Urinary bladder (tissue), 4 donors: ENCODE results near the gene SIDT1. TPM values are rescaled to one million over a fixed set of nuclear protein-coding genes. Genes with fewer than 3 reads are reported as not detected.

Experiments used
- DNase-seq: peaks from one replicate; pipeline ENCODE4 v3.0.0-alpha.2; 2015; ENCODE audit errors: extremely low spot score
- H3K27ac ChIP-seq: one replicate; pipeline ENCODE4 v1.5.1; 2013; ENCODE audit warnings: low read depth, mild to moderate bottlenecking, moderate library complexity
- H3K36me3 ChIP-seq: one replicate; pipeline ENCODE4 v1.6.1; 2013; ENCODE audit warnings: mild to moderate bottlenecking, moderate library complexity; ENCODE audit not compliant: insufficient read depth
- H3K4me1 ChIP-seq: one replicate; pipeline ENCODE4 v1.6.1; 2013; ENCODE audit warnings: mild to moderate bottlenecking, moderate library complexity; ENCODE audit not compliant: insufficient read depth
- H3K4me3 ChIP-seq: one replicate; pipeline ENCODE4 v1.5.1; 2013; ENCODE audit warnings: low read depth, low read length
- WGBS: extraction: QIAGEN DNeasy Blood & Tissue Kit; methylation state at CpG from one replicate; pipeline ENCODE4 v1.1.7; 2013; 5-methylcytosine and 5-hydroxymethylcytosine counted together
- polyA plus RNA-seq: library from polyadenylated mRNA; stranded (reverse); fragments of 200-250 nt; gene quantifications from one replicate; pipeline ENCODE4 v1.2.3, GENCODE V29; 2013
- total RNA-seq: library from RNA; depleted of rRNA; stranded (reverse); fragments of >200 nt; gene quantifications from one replicate; pipeline ENCODE4 v1.2.3, GENCODE V29; 2014
- donor health status: healthy with polysubstance abuse.
- donor health status: healthy.

Gene SIDT1
- total and polyA plus RNA-seq, 2 donors: 2.2 to 25.7 TPM

- no peak overlapping the region for H3K4me3 ChIP-seq
- no peak overlapping the region for H3K27ac ChIP-seq
- WGBS: 67% methylated on average over 6 of the region's 6 CpGs
- no peaks in the 10 kb centered on the region for H3K36me3 ChIP-seq
- no peaks in the 10 kb centered on the region for H3K4me1 ChIP-seq
- DNase-seq: no peak
Measured at GRCh38 chr3:113556316-113556945, 24.1 kb downstream of the SIDT1 start.

GRCh38 chr3:113556946-113557335, 24.6 kb downstream of the SIDT1 start:
- no peaks in the 10 kb centered on the region for H3K36me3 ChIP-seq
- H3K27ac ChIP-seq: no peak overlapping the region
- WGBS: 86% methylated on average over 7 of the region's 7 CpGs
- DNase-seq: no peak
- H3K4me3 ChIP-seq: no peak overlapping the region
- H3K4me1 ChIP-seq: no peaks in the 10 kb centered on the region

GRCh38 chr3:113557374-113557773, 25.0 kb downstream of the SIDT1 start:
- H3K36me3 ChIP-seq: no peaks in the 10 kb centered on the region
- no peak for DNase-seq
- no peak overlapping the region for H3K27ac ChIP-seq
- H3K4me1 ChIP-seq: no peaks in the 10 kb centered on the region
- H3K4me3 ChIP-seq: no peak overlapping the region

- Histone ChIP-seq H3K4me3 (no peak overlapping the region), H3K4me1 (no peaks in the 10 kb centered on the region), H3K36me3 (no peaks in the 10 kb centered on the region), H3K27ac (no peak overlapping the region)
- DNase-seq: no peak
Measured at GRCh38 chr3:113559009-113559408, 26.7 kb downstream of the SIDT1 start.

- no peak overlapping the region for H3K4me3 ChIP-seq
- DNase-seq: no peak
- no peaks in the 10 kb centered on the region for H3K36me3 ChIP-seq
- 63% methylated on average over 6 of the region's 6 CpGs for WGBS
- H3K27ac ChIP-seq: no peak overlapping the region
- H3K4me1 ChIP-seq: no peaks in the 10 kb centered on the region
Measured at GRCh38 chr3:113560271-113560670, 27.9 kb downstream of the SIDT1 start.

GRCh38 chr3:113560831-113561623, 28.7 kb downstream of the SIDT1 start:
- WGBS: 80% methylated on average over 4 of the region's 4 CpGs
- Histone ChIP-seq H3K36me3 (no peaks in the 10 kb centered on the region), H3K4me1 (no peaks in the 10 kb centered on the region), H3K27ac (no peak overlapping the region), H3K4me3 (no peak overlapping the region)
- no peak for DNase-seq

- DNase-seq: no peak
- H3K36me3 ChIP-seq: no peaks in the 10 kb centered on the region
Measured at GRCh38 chr3:113565555-113565954, 33.2 kb downstream of the SIDT1 start.

GRCh38 chr3:113570158-113570557, 37.8 kb downstream of the SIDT1 start:
- WGBS: 85% methylated on average over 3 of the region's 3 CpGs
- Histone ChIP-seq H3K36me3 (no peaks in the 10 kb centered on the region), H3K4me1 (no peaks in the 10 kb centered on the region), H3K4me3 (no peak overlapping the region), H3K27ac (no peak overlapping the region)
- no peak for DNase-seq

More at GRCh38 chr3:113565555-113565954, 33.2 kb downstream of the SIDT1 start:
- WGBS: 54% methylated on average over 1 of the region's 1 CpG
- Histone ChIP-seq H3K4me3 (no peak overlapping the region), H3K4me1 (no peaks in the 10 kb centered on the region), H3K27ac (no peak overlapping the region)

- Histone ChIP-seq H3K4me1 (no peaks in the 10 kb centered on the region), H3K36me3 (no peaks in the 10 kb centered on the region), H3K4me3 (no peak overlapping the region), H3K27ac (no peak overlapping the region)
- 46% methylated on average over 2 of the region's 2 CpGs for WGBS
- no peak for DNase-seq
Measured at GRCh38 chr3:113571360-113571759, 39.0 kb downstream of the SIDT1 start.

GRCh38 chr3:113573728-113574127, 41.4 kb downstream of the SIDT1 start:
- no peaks in the 10 kb centered on the region for H3K4me1 ChIP-seq
- H3K4me3 ChIP-seq: no peak overlapping the region
- H3K27ac ChIP-seq: no peak overlapping the region
- no peak for DNase-seq
- H3K36me3 ChIP-seq: no peaks in the 10 kb centered on the region
- 70% methylated on average over 3 of the region's 3 CpGs for WGBS

- no peak for DNase-seq
- Histone ChIP-seq H3K4me3 (no peak overlapping the region), H3K4me1 (no peaks in the 10 kb centered on the region), H3K36me3 (no peaks in the 10 kb centered on the region), H3K27ac (no peak overlapping the region)
- 54% methylated on average over 2 of the region's 2 CpGs for WGBS
Measured at GRCh38 chr3:113574213-113574612, 41.9 kb downstream of the SIDT1 start.

- no peak for DNase-seq
Measured at GRCh38 chr3:113575206-113575605, 42.9 kb downstream of the SIDT1 start.

GRCh38 chr3:113585228-113585627, 52.9 kb downstream of the SIDT1 start:
- Histone ChIP-seq H3K36me3 (no peaks in the 10 kb centered on the region), H3K4me3 (no peak overlapping the region), H3K27ac (no peak overlapping the region), H3K4me1 (no peaks in the 10 kb centered on the region)
- no peak for DNase-seq
- 38% methylated on average over 1 of the region's 1 CpG for WGBS

More at GRCh38 chr3:113575206-113575605, 42.9 kb downstream of the SIDT1 start:
- H3K4me1 ChIP-seq: no peaks in the 10 kb centered on the region
- WGBS: 43% methylated on average over 4 of the region's 4 CpGs
- no peaks in the 10 kb centered on the region for H3K36me3 ChIP-seq
- H3K27ac ChIP-seq: no peak overlapping the region
- no peak overlapping the region for H3K4me3 ChIP-seq

- no peak for DNase-seq
- no peaks in the 10 kb centered on the region for H3K36me3 ChIP-seq
- no peak overlapping the region for H3K27ac ChIP-seq
- H3K4me1 ChIP-seq: no peaks in the 10 kb centered on the region
- no peak overlapping the region for H3K4me3 ChIP-seq
- 70% methylated on average over 3 of the region's 3 CpGs for WGBS
Measured at GRCh38 chr3:113585720-113586119, 53.4 kb downstream of the SIDT1 start.
